HEK293 (cell line): Measurements from ENCODE around the gene FAM241A.

Experiments
- CTCF ChIP-seq: fragments of 450-650 bp; formaldehyde crosslinking; IDR thresholded peaks from 2 replicates; pipeline ENCODE4 v1.5.1; 2016; ENCODE audit warnings: missing biosample characterization, missing genetic modification characterization
- SETDB1 ChIP-seq: IDR thresholded peaks from one replicate; pipeline ENCODE4 v1.6.1; 2017; ENCODE audit warnings: mild to moderate bottlenecking, low read length, moderate library complexity, mixed read lengths; ENCODE audit not compliant: insufficient read length

- TF ChIP-seq SETDB1 (no peak), CTCF (no peak)
These were observed 26.9 kb downstream of the FAM241A start for GRCh38 chr4:112172180-112172579.
